GM12878 (cell line): Measurements from ENCODE around the gene BRINP2. TPM values are rescaled to one million over a fixed set of nuclear protein-coding genes. Genes with fewer than 3 reads are reported as not detected.

Experiments used
- ATAC-seq: fragments of 200-7000 bp; cut with Tn5 transposase; 3 replicates; pipeline ENCODE4 v1.9.1; 2020; ENCODE audit warnings: mild to moderate bottlenecking, moderate library complexity
- BruUV-seq: library from RNA; stranded (reverse); fragments of 400-500 nt; replicated peaks from 2 replicates; lab custom pipeline; 2021; lab: Mats Ljungman, UMichigan
- CTCF ChIA-PET: fragments of 300-600 bp; sonication (Branson Sonifier 250); formaldehyde crosslinking; extraction: SDS; loops from one replicate; lab custom pipeline; 2021; ENCODE audit warnings: inconsistent platforms; lab: Yijun Ruan, JAX
- POLR2A ChIA-PET: fragments of 350-600 bp; formaldehyde crosslinking; extraction: SDS; loops from one replicate; lab custom pipeline; 2021; ENCODE audit warnings: inconsistent platforms; lab: Charles Lee
- RAD21 ChIA-PET: fragments of 300-600 bp; sonication (Branson Sonifier 250); formaldehyde crosslinking; loops from one replicate; lab custom pipeline; 2023; ENCODE audit warnings: antibody characterized with exemption; ENCODE audit not compliant: unreplicated experiment; lab: Charles Lee
- SMC1A ChIA-PET: fragments of 300-600 bp; sonication (Branson Sonifier 250); formaldehyde crosslinking; loops from one replicate; lab custom pipeline; 2023; ENCODE audit not compliant: unreplicated experiment, uncharacterized antibody; lab: Charles Lee
- DNase-seq: peaks from one replicate; pipeline ENCODE4 v3.0.0-alpha.2; 2011; ENCODE audit warnings: low read depth, low spot score
- FAIRE-seq: peaks from 3 replicates; lab custom pipeline; 2011; peaks lifted over from hg19 to GRCh38; lab: Jason Lieb, UNC
- H2AFZ ChIP-seq: 2 replicates; pipeline ENCODE4 v1.6.0; 2011; ENCODE audit warnings: low read depth, low read length, control low read depth; ENCODE audit not compliant: control insufficient read depth
- H3K27ac ChIP-seq: 2 replicates; pipeline ENCODE4 v1.5.1; 2011; ENCODE audit warnings: control low read depth; ENCODE audit not compliant: control insufficient read depth, insufficient read depth
- H3K27me3 ChIP-seq, 2 experiments: replicated peaks in 1 of 2; 2 replicates each; pipeline versions ENCODE4 v1.6.0 to v1.6.1; 2011; ENCODE audit warnings: low read length in 1 of 2; ENCODE audit not compliant: control insufficient read depth in 2 of 2, insufficient read depth in 2 of 2
- H3K36me3 ChIP-seq, 2 experiments: 2 replicates each; pipeline ENCODE4 v1.5.1; 2011; ENCODE audit warnings: low read length in 1 of 2; ENCODE audit not compliant: control insufficient read depth in 2 of 2, insufficient read depth in 2 of 2
- H3K4me1 ChIP-seq: 2 replicates; pipeline ENCODE4 v1.6.1; 2011; ENCODE audit warnings: mild to moderate bottlenecking, low read length, moderate library complexity, mixed read lengths; ENCODE audit not compliant: control insufficient read depth, insufficient read depth
- H3K4me2 ChIP-seq: 2 replicates; pipeline ENCODE4 v1.6.0; 2011; ENCODE audit warnings: control low read depth; ENCODE audit not compliant: control insufficient read depth, insufficient read depth
- H3K4me3 ChIP-seq: fragments of 200-600 bp; sonication (generic); 2 replicates; pipeline ENCODE4 v1.5.1; 2016
- H3K79me2 ChIP-seq: 2 replicates; pipeline ENCODE4 v1.6.0; 2011; ENCODE audit warnings: low read length; ENCODE audit not compliant: control insufficient read depth, insufficient read depth
- H3K9ac ChIP-seq: 2 replicates; pipeline ENCODE4 v1.8.0; 2011; ENCODE audit warnings: low read length, control low read depth, mixed read lengths; ENCODE audit not compliant: control insufficient read depth, insufficient read depth
- H3K9me3 ChIP-seq: replicated peaks from 3 replicates; pipeline ENCODE4 v1.5.1; 2011; ENCODE audit warnings: mild to moderate bottlenecking, low read length; ENCODE audit not compliant: control insufficient read depth, insufficient read depth
- H4K20me1 ChIP-seq: 2 replicates; pipeline ENCODE4 v1.6.0; 2011; ENCODE audit not compliant: control insufficient read depth, insufficient read depth
- BRCA1 ChIP-seq: IDR thresholded peaks from 2 replicates; pipeline ENCODE4 v1.6.1; 2011; ENCODE audit warnings: low read depth, low read length, improper control_type of control experiment
- CBFB ChIP-seq: IDR thresholded peaks from 2 replicates; pipeline ENCODE4 v1.6.1; 2016; ENCODE audit warnings: antibody characterized with exemption, low read depth
- IRF3 ChIP-seq: fragments of 450-650 bp; IDR thresholded peaks from 2 replicates; pipeline ENCODE4 v1.6.1; 2014; ENCODE audit warnings: mild to moderate bottlenecking
- IRF4 ChIP-seq: IDR thresholded peaks from 2 replicates; pipeline ENCODE4 v1.6.1; 2011; ENCODE audit warnings: low read depth, low read length
- LARP7 ChIP-seq: fragments of 450-650 bp; IDR thresholded peaks from 2 replicates; pipeline ENCODE4 v1.6.1; 2017; ENCODE audit warnings: mild to moderate bottlenecking
- MAX ChIP-seq: IDR thresholded peaks from 2 replicates; pipeline ENCODE4 v1.6.1; 2012; ENCODE audit warnings: low read depth, low read length, improper control_type of control experiment
- MEF2A ChIP-seq: IDR thresholded peaks from 2 replicates; pipeline ENCODE4 v1.6.1; 2011; ENCODE audit warnings: low read depth, mild to moderate bottlenecking, low read length, moderate library complexity; ENCODE audit not compliant: insufficient read depth
- MXI1 ChIP-seq: fragments of 150-350 bp; IDR thresholded peaks from 2 replicates; pipeline ENCODE4 v1.6.1; 2011; ENCODE audit warnings: low read depth, mild to moderate bottlenecking, inconsistent platforms, low read length, improper control_type of control experiment
- MYB ChIP-seq: fragments of 150-350 bp; IDR thresholded peaks from 2 replicates; pipeline ENCODE4 v1.6.1; 2014; ENCODE audit warnings: mild to moderate bottlenecking, low read depth, low read length, borderline replicate concordance
- MYC ChIP-seq: IDR thresholded peaks from 2 replicates; pipeline ENCODE4 v1.6.1; 2011; ENCODE audit warnings: mild to moderate bottlenecking, low read length, moderate library complexity, inconsistent platforms; ENCODE audit not compliant: insufficient read depth, insufficient replicate concordance, insufficient read length, severe bottlenecking
- NFXL1 ChIP-seq: fragments of 450-650 bp; IDR thresholded peaks from 2 replicates; pipeline ENCODE4 v1.6.1; 2017; ENCODE audit warnings: antibody characterized with exemption, mild to moderate bottlenecking, borderline replicate concordance
- NR2F1 ChIP-seq: fragments of 450-650 bp; conservative IDR thresholded peaks from 2 replicates; pipeline ENCODE4 v1.6.1; 2017; ENCODE audit warnings: mild to moderate bottlenecking
- STAT3 ChIP-seq: IDR thresholded peaks from 2 replicates; pipeline ENCODE4 v1.6.1; 2011; ENCODE audit warnings: low read depth, low read length, improper control_type of control experiment
- SUZ12 ChIP-seq: fragments of 200-600 bp; sonication (generic); IDR thresholded peaks from one replicate; pipeline ENCODE4 v1.6.1; 2018; ENCODE audit warnings: antibody characterized with exemption, mild to moderate bottlenecking; ENCODE audit not compliant: unreplicated experiment
- TCF12 ChIP-seq: IDR thresholded peaks from 2 replicates; pipeline ENCODE4 v1.6.1; 2011; ENCODE audit warnings: low read depth, mild to moderate bottlenecking, low read length
- WGBS: methylation state at CpG from one replicate; pipeline ENCODE4 v1.1.6; 2016; ENCODE audit warnings: low lambda C conversion rate; ENCODE audit not compliant: insufficient replicate concordance, insufficient coverage; ENCODE audit errors: missing lambda C conversion rate; 5-methylcytosine and 5-hydroxymethylcytosine counted together
- in situ Hi-C: fragments of 300-500 bp; cut with MboI; formaldehyde crosslinking; loops from 9 replicates; pipeline ENCODE4 v1.14.3; 2018; ENCODE audit warnings: mixed read lengths
- intact Hi-C: fragments of 100-400 bp; cut with micrococcal nuclease; formaldehyde crosslinking; loops from one replicate; pipeline ENCODE4 v1.14.2; 2022; ENCODE audit not compliant: unreplicated experiment
- polyA plus RNA-seq, 11 experiments: library from polyadenylated mRNA; depleted of rRNA in 4 of 11; unstranded in 6 of 11; stranded (reverse) in 5 of 11; fragments of >200 nt; fragmentation: Nextera tagmentation in 4 of 11; fragmentation: Illumina TruSeq in 1 of 11; extraction: Ambion mirVana in 4 of 11; extraction: Trizol in 1 of 11; gene quantifications; 1 replicate in 1 of 11; 2 replicates in 10 of 11; pipeline versions ENCODE4 v1.2.1 to v1.2.3, GENCODE V29; 2011 to 2016; ENCODE audit warnings: inconsistent platforms in 2 of 11, missing spikeins in 2 of 11, low read depth in 1 of 11
- total RNA-seq, 4 experiments: library from RNA; depleted of rRNA in 3 of 4; stranded (reverse); fragments of >200 nt in 3 of 4; fragmentation: Illumina TruSeq in 1 of 4; extraction: Trizol in 1 of 4; gene quantifications; 2 replicates each; pipeline versions ENCODE4 v1.2.1 to v1.2.3, GENCODE V29; 2013 to 2021
- TF ChIP-seq, protein P1 (sequence below): fragments of 450-650 bp; IDR thresholded peaks from 2 replicates; pipeline ENCODE4 v1.6.1; 2017; ENCODE audit warnings: mild to moderate bottlenecking, moderate library complexity

The BRINP2 gene
- total and polyA plus RNA-seq, 10 of the 15 experiments (the other 5 are each of a cell fraction or from before 2014, with no cell fraction given) = 0.03 TPM; not detected in 9

DNA sequence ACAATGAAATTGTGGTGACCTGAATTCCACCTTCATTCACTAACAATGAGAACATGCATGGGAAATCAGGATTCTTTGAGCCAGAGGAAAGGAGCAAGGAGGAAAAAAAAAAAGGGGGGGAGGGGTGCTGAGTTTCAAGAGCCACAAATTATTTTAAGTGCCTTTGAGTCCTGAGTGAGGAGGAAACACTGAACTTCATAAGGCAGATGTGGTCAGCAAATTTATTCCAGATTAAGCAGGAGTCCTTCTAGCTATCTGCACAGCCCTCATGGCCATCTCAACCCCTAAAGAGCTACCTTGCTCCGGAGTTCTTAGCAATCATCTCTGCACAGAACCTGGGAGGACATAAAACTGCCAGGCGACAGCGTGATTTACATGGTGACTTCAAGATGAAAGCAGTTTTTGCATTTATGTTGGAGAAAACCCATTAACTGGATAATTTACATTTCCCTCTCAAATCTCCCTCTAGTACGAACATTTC is 27.9 kb upstream of the BRINP2 start:
- no peak for ATAC-seq
- WGBS = 2% methylated on average over 4 of the region's 4 CpGs
- POLR2A ChIA-PET = interaction anchor here (0.7 kb wide), 1 partner anchor 352 kb away, joined by 3 read pairs; no protein-coding TSS in a partner anchor
- TF ChIP-seq LARP7 (no peak), MEF2A (no peak), TCF12 (no peak), MXI1 (no peak), MYB (no peak), NFXL1 (no peak), CBFB (no peak), IRF3 (no peak), MAX (no peak), STAT3 (no peak), BRCA1 (no peak), NR2F1 (no peak), MYC (no peak), SUZ12 (no peak), IRF4 (no peak)
- TF ChIP-seq, protein P1, sequence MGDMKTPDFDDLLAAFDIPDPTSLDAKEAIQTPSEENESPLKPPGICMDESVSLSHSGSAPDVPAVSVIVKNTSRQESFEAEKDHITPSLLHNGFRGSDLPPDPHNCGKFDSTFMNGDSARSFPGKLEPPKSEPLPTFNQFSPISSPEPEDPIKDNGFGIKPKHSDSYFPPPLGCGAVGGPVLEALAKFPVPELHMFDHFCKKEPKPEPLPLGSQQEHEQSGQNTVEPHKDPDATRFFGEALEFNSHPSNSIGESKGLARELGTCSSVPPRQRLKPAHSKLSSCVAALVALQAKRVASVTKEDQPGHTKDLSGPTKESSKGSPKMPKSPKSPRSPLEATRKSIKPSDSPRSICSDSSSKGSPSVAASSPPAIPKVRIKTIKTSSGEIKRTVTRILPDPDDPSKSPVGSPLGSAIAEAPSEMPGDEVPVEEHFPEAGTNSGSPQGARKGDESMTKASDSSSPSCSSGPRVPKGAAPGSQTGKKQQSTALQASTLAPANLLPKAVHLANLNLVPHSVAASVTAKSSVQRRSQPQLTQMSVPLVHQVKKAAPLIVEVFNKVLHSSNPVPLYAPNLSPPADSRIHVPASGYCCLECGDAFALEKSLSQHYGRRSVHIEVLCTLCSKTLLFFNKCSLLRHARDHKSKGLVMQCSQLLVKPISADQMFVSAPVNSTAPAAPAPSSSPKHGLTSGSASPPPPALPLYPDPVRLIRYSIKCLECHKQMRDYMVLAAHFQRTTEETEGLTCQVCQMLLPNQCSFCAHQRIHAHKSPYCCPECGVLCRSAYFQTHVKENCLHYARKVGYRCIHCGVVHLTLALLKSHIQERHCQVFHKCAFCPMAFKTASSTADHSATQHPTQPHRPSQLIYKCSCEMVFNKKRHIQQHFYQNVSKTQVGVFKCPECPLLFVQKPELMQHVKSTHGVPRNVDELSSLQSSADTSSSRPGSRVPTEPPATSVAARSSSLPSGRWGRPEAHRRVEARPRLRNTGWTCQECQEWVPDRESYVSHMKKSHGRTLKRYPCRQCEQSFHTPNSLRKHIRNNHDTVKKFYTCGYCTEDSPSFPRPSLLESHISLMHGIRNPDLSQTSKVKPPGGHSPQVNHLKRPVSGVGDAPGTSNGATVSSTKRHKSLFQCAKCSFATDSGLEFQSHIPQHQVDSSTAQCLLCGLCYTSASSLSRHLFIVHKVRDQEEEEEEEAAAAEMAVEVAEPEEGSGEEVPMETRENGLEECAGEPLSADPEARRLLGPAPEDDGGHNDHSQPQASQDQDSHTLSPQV = no peak
- H3K4me3 ChIP-seq = no peak overlapping the region
- DNase-seq = no peak
- CTCF ChIA-PET = no interaction called here
- RAD21 ChIA-PET = no interaction called here
- H2AFZ ChIP-seq = no peak overlapping the region
- in situ Hi-C loops (no loop called here), intact Hi-C loops (no loop called here)
- no peaks in the 10 kb centered on the region for H4K20me1 ChIP-seq
- no peaks in the 10 kb centered on the region for H3K9me3 ChIP-seq
- no peak overlapping the region for H3K9ac ChIP-seq
- no peak for FAIRE-seq
- SMC1A ChIA-PET = no interaction called here
- no TSS peak for BruUV-seq
- no peaks in the 10 kb centered on the region for H3K36me3 ChIP-seq
- no peak overlapping the region for H3K4me2 ChIP-seq
- no peaks in the 10 kb centered on the region; a peak in 1 of 4 replicates for H3K27me3 ChIP-seq
- H3K27ac ChIP-seq = no peak overlapping the region
- no peaks in the 10 kb centered on the region for H3K4me1 ChIP-seq
- H3K79me2 ChIP-seq = no peaks in the 10 kb centered on the region
